Astrocyte (in vitro differentiated cells and primary cell): Measurements from ENCODE around the gene TMEM232. TPM values are rescaled to one million over a fixed set of nuclear protein-coding genes. Genes with fewer than 3 reads are reported as not detected.

Experiments used
- DNase-seq: peaks from one replicate; pipeline ENCODE4 v3.0.0-alpha.2; 2010; ENCODE audit warnings: low read depth
- FAIRE-seq: peaks from 2 replicates; lab custom pipeline; 2011; peaks lifted over from hg19 to GRCh38; lab: Jason Lieb, UNC
- H2AFZ ChIP-seq: 2 replicates; pipeline ENCODE4 v1.6.0; 2012; ENCODE audit warnings: low read depth, low read length, inconsistent platforms
- H3K27ac ChIP-seq: 2 replicates; pipeline ENCODE4 v1.5.1; 2011; ENCODE audit warnings: low read depth, low read length, inconsistent platforms
- H3K27me3 ChIP-seq: 2 replicates; pipeline ENCODE4 v1.6.0; 2011; ENCODE audit warnings: low read length, inconsistent platforms; ENCODE audit not compliant: insufficient read depth
- H3K36me3 ChIP-seq: 2 replicates; pipeline ENCODE4 v1.5.1; 2011; ENCODE audit warnings: low read length, inconsistent platforms; ENCODE audit not compliant: insufficient read depth
- H3K4me1 ChIP-seq: 2 replicates; pipeline ENCODE4 v1.5.1; 2011; ENCODE audit warnings: low read length, inconsistent platforms; ENCODE audit not compliant: insufficient read depth
- H3K4me2 ChIP-seq: 2 replicates; pipeline ENCODE4 v1.6.0; 2012; ENCODE audit warnings: low read length, inconsistent platforms
- H3K4me3 ChIP-seq: 2 replicates; pipeline ENCODE4 v1.5.1; 2011; ENCODE audit warnings: low read depth, mild to moderate bottlenecking, low read length, inconsistent platforms; ENCODE audit not compliant: insufficient read depth
- H3K79me2 ChIP-seq: 2 replicates; pipeline ENCODE4 v1.6.0; 2012; ENCODE audit warnings: mild to moderate bottlenecking, low read length, inconsistent platforms; ENCODE audit not compliant: insufficient read depth
- H3K9ac ChIP-seq: 2 replicates; pipeline ENCODE4 v1.6.0; 2012; ENCODE audit warnings: mild to moderate bottlenecking, low read length, inconsistent platforms
- H3K9me3 ChIP-seq: 2 replicates; pipeline ENCODE4 v1.5.1; 2012; ENCODE audit warnings: low read depth, mild to moderate bottlenecking, low read length, inconsistent platforms; ENCODE audit not compliant: insufficient read depth
- H4K20me1 ChIP-seq: 2 replicates; pipeline ENCODE4 v1.6.0; 2012; ENCODE audit warnings: low read length, inconsistent platforms; ENCODE audit not compliant: insufficient read depth
- H3K27ac Mint-ChIP-seq: one replicate; pipeline ENCODE4 v1.8.0; 2021; ENCODE audit warnings: mild to moderate bottlenecking, mixed read lengths; ENCODE audit not compliant: unreplicated experiment
- H3K27me3 Mint-ChIP-seq: one replicate; pipeline ENCODE4 v1.8.0; 2021; ENCODE audit warnings: low read depth, mixed read lengths; ENCODE audit not compliant: unreplicated experiment
- H3K36me3 Mint-ChIP-seq: one replicate; pipeline ENCODE4 v1.8.0; 2021; ENCODE audit warnings: low read depth, mixed read lengths; ENCODE audit not compliant: unreplicated experiment
- H3K4me1 Mint-ChIP-seq: one replicate; pipeline ENCODE4 v1.8.0; 2021; ENCODE audit warnings: low read depth, mixed read lengths; ENCODE audit not compliant: unreplicated experiment
- H3K4me3 Mint-ChIP-seq: one replicate; pipeline ENCODE4 v1.8.0; 2021; ENCODE audit warnings: mild to moderate bottlenecking, moderate library complexity, mixed read lengths; ENCODE audit not compliant: unreplicated experiment
- H3K9me3 Mint-ChIP-seq: one replicate; pipeline ENCODE4 v1.8.0; 2021; ENCODE audit warnings: mild to moderate bottlenecking, mixed read lengths; ENCODE audit not compliant: unreplicated experiment
- EZH2 ChIP-seq: IDR thresholded peaks from 2 replicates; pipeline ENCODE4 v1.6.1; 2012; ENCODE audit warnings: mild to moderate bottlenecking, low read length, inconsistent platforms; ENCODE audit not compliant: insufficient read depth
- total RNA-seq: library from RNA; stranded (reverse); gene quantifications from 2 replicates; pipeline ENCODE4 v1.2.1, GENCODE V29; 2021
- TF ChIP-seq, protein P1 (sequence below): IDR thresholded peaks from 2 replicates; pipeline ENCODE4 v1.5.1; 2011; ENCODE audit warnings: low read depth, mild to moderate bottlenecking, inconsistent platforms, low read length, moderate library complexity; ENCODE audit not compliant: insufficient read depth

TMEM232 gene
- total RNA-seq, 1 donor from 2014 or later, result 1.4 TPM

DNA sequence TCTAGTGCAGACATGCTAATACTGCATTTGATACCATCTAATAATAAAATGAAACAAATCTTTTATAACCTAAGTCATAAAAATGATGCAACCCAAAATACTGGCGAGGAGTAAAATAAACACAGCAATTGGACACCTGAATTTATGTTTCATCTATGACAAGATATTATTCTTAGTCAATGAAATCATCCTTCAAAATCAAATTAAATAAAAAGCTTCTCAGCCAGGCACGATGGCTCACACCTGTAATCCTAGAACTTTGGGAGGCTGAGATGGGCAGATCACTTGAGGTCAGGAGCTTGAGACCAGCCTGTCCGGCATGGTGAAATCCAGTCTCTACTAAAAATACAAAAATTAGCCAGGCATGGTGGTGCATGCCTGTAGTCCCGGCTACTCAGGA is 179.0 kb downstream of the TMEM232 start:
- no peak for DNase-seq
- H3K9ac ChIP-seq, result no peak overlapping the region

DNA sequence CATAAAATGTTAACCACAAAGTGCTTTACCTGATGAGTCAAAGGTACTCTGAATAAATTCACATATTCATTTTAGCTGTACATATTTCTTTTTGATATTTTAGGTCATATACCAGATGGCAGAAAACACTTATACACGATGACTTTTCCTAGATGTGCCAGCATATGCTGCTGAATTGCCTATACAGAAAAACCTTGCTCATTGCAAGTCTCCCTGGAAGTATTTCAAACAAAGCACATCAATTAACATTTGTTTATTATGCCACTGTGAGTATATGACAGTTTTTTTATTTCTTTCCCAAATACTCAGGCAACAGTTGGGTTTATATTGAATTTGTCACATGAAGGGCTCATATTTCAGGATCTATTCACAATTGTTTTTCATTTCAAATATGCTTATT is 180.8 kb downstream of the TMEM232 start:
- Mint-ChIP-seq H3K36me3 (no peaks in the 10 kb centered on the region), H3K27ac (no peak overlapping the region), H3K27me3 (no peaks in the 10 kb centered on the region), H3K4me3 (no peak overlapping the region), H3K4me1 (no peaks in the 10 kb centered on the region), H3K9me3 (no peaks in the 10 kb centered on the region)
- Histone ChIP-seq H4K20me1 (no peaks in the 10 kb centered on the region), H3K4me3 (no peak overlapping the region), H3K36me3 (no peaks in the 10 kb centered on the region), H2AFZ (no peak overlapping the region), H3K9ac (no peak overlapping the region), H3K9me3 (no peaks in the 10 kb centered on the region), H3K27ac (no peak overlapping the region), H3K79me2 (no peaks in the 10 kb centered on the region), H3K4me1 (no peaks in the 10 kb centered on the region), H3K4me2 (no peak overlapping the region), H3K27me3 (no peaks in the 10 kb centered on the region)
- TF ChIP-seq, protein P1, sequence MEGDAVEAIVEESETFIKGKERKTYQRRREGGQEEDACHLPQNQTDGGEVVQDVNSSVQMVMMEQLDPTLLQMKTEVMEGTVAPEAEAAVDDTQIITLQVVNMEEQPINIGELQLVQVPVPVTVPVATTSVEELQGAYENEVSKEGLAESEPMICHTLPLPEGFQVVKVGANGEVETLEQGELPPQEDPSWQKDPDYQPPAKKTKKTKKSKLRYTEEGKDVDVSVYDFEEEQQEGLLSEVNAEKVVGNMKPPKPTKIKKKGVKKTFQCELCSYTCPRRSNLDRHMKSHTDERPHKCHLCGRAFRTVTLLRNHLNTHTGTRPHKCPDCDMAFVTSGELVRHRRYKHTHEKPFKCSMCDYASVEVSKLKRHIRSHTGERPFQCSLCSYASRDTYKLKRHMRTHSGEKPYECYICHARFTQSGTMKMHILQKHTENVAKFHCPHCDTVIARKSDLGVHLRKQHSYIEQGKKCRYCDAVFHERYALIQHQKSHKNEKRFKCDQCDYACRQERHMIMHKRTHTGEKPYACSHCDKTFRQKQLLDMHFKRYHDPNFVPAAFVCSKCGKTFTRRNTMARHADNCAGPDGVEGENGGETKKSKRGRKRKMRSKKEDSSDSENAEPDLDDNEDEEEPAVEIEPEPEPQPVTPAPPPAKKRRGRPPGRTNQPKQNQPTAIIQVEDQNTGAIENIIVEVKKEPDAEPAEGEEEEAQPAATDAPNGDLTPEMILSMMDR, result no peak
- TF ChIP-seq EZH2, result no peak
- FAIRE-seq (no peak), DNase-seq (no peak)

More for the DNA sequence above, 179.0 kb downstream of the TMEM232 start:
- Histone ChIP-seq H3K9me3 (no peaks in the 10 kb centered on the region), H3K79me2 (no peaks in the 10 kb centered on the region), H4K20me1 (no peaks in the 10 kb centered on the region), H3K4me2 (no peak overlapping the region), H2AFZ (no peak overlapping the region), H3K36me3 (no peaks in the 10 kb centered on the region), H3K4me1 (no peaks in the 10 kb centered on the region), H3K27ac (no peak overlapping the region), H3K4me3 (no peak overlapping the region), H3K27me3 (no peaks in the 10 kb centered on the region)
- FAIRE-seq, result no peak
- no peaks in the 10 kb centered on the region for H3K9me3 Mint-ChIP-seq
- H3K4me1 Mint-ChIP-seq, result no peaks in the 10 kb centered on the region
- H3K4me3 Mint-ChIP-seq, result no peak overlapping the region
- no peak overlapping the region for H3K27ac Mint-ChIP-seq
- H3K36me3 Mint-ChIP-seq, result no peaks in the 10 kb centered on the region
- no peaks in the 10 kb centered on the region for H3K27me3 Mint-ChIP-seq
- TF ChIP-seq, protein P1, result no peak
- no peak for TF ChIP-seq EZH2

DNA sequence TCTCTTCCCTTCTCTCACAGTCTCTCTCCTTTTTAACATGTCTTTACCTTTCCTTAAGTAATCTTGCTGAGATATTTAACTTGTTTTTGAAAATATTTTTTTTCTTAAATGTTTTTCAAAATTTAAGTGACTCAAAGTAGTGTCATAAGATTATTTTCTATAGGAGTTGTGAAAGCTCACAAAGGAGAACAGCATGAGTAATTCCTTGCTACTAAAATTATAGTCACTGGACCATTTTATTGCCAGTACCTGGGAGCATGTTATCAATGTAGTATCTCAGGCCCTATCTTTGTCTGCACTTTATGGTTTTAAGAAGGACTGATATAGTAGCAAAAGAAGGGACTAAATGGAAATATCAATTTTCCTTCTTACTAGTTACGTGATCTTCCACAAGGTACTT is 181.9 kb downstream of the TMEM232 start:
- H3K4me1 Mint-ChIP-seq, result no peaks in the 10 kb centered on the region
- no peak overlapping the region for H3K27ac Mint-ChIP-seq
- Histone ChIP-seq H3K4me2 (no peak overlapping the region), H2AFZ (no peak overlapping the region), H3K9ac (no peak overlapping the region), H3K4me1 (no peaks in the 10 kb centered on the region), H3K27ac (no peak overlapping the region), H3K4me3 (no peak overlapping the region), H3K9me3 (no peaks in the 10 kb centered on the region), H3K27me3 (no peaks in the 10 kb centered on the region), H4K20me1 (no peaks in the 10 kb centered on the region), H3K36me3 (no peaks in the 10 kb centered on the region), H3K79me2 (no peaks in the 10 kb centered on the region)
- no peaks in the 10 kb centered on the region for H3K27me3 Mint-ChIP-seq
- FAIRE-seq (no peak), DNase-seq (no peak)
- H3K9me3 Mint-ChIP-seq, result no peaks in the 10 kb centered on the region
- no peak overlapping the region for H3K4me3 Mint-ChIP-seq
- TF ChIP-seq, protein P1, result no peak
- no peak for TF ChIP-seq EZH2
- H3K36me3 Mint-ChIP-seq, result no peaks in the 10 kb centered on the region
